Testis (tissue), 3 donors: ENCODE measurements around the gene NETO1. TPM values are rescaled to one million over a fixed set of nuclear protein-coding genes. Genes with fewer than 3 reads are reported as not detected.

ENCODE experiments used
- microRNA-seq, 2 donors: library from miRNA; unstranded; fragments of <30 nt; microRNA quantifications; one replicate each; pipeline ENCODE4, GENCODE V29; 2016; ENCODE audit warnings: borderline number of aligned reads in 2 of 2, borderline replicate concordance in 1 of 2
- polyA plus RNA-seq: library from polyadenylated mRNA; stranded (reverse); fragments of 350-450 nt; fragmentation: Illumina TruSeq; extraction: RNeasy Lipid Tissue Mini Kit (QIAGEN cat#74804); gene quantifications from one replicate; pipeline ENCODE4 v1.2.3, GENCODE V29; 2014; ENCODE audit warnings: low read depth, low replicate concordance; ENCODE audit not compliant: insufficient read depth
- small RNA-seq, 2 donors: library from RNA; depleted of rRNA; stranded (forward); fragments of <200 nt; gene quantifications; one replicate each; pipeline ENCODE3, GENCODE V24; 2016
- total RNA-seq, 2 donors: library from RNA; depleted of rRNA; stranded (reverse); fragments of >200 nt; gene quantifications; one replicate each; pipeline ENCODE4 v1.2.3, GENCODE V29; 2016

The NETO1 gene
- total and polyA plus RNA-seq, 3 donors from 2014 or later, result 0.83 to 5.5 (median 4.2) TPM

Small RNA genes lying within 50 kb of the gene (microRNA-seq; reads per million reads assigned to microRNA genes)
- 0 reads per million in 2 donors for gene MIR548AV

Small RNA genes lying within 50 kb of the gene (small RNA-seq; reads per million reads assigned to genes)
- gene MIR548AV (0 reads per million in 2 donors), gene RNA5SP460 (3.4 to 4.6 reads per million in 2 donors)
